ENCODE results near the gene IMMP2L. TPM values are rescaled to one million over a fixed set of nuclear protein-coding genes. Genes with fewer than 3 reads are reported as not detected.

IMMP2L gene
- total and polyA plus RNA-seq, 2 donors (not counting 3 experiments of a cell fraction or from before 2014, with no cell fraction given): 9.9 to 11.8 TPM

GRCh38 chr7:110620110-110620735 lies 942.1 kb downstream of the IMMP2L start:
- H4K20me1 ChIP-seq (replicated peaks; ENCODE audit: control insufficient read depth, extremely low read depth, insufficient read depth, low read length): no peaks in the 10 kb centered on the region
- no peaks in the 10 kb centered on the region for H3K4me1 ChIP-seq (ENCODE audit: control insufficient read depth, extremely low read depth, insufficient read depth, low read length)
- no peaks in the 10 kb centered on the region for H3K27me3 ChIP-seq (ENCODE audit: control insufficient read depth in 2 of 2, insufficient read depth in 2 of 2, low read length in 2 of 2)
- no peak for DNase-seq (ENCODE audit: low read depth, low spot score)
- POLR2A ChIA-PET: no interaction called here
- intact Hi-C loops (cut with micrococcal nuclease) (no loop called here), dilution Hi-C loops (cut with MboI; ENCODE audit: extremely low pct_ligation_motif_present, low sequenced_read_pairs) (no loop called here)
- CTCF ChIA-PET: no interaction called here
- no peak overlapping the region for H3K4me2 ChIP-seq (ENCODE audit: insufficient read depth, low read length)
- no peak overlapping the region for H3K9ac ChIP-seq (replicated peaks; ENCODE audit: extremely low read depth, insufficient read depth, low read length)
- H3K27ac ChIP-seq (ENCODE audit: insufficient read depth, low read depth, low read length): no peak overlapping the region
- H3K9me3 ChIP-seq (replicated peaks; ENCODE audit: control insufficient read depth, insufficient read depth, low read length): no peaks in the 10 kb centered on the region
- no peaks in the 10 kb centered on the region for H3K79me2 ChIP-seq (ENCODE audit: control insufficient read depth, insufficient read depth, low read length)
- TF ChIP-seq JUN (IDR thresholded peaks at IDR 0.05; ENCODE audit: borderline replicate concordance, insufficient read depth, insufficient read length, low read depth): no peak
- no peak for TF ChIP-seq FOS (IDR thresholded peaks at IDR 0.05; ENCODE audit: borderline replicate concordance, insufficient read depth, low read length)
- TF ChIP-seq POLR2AphosphoS5 (IDR thresholded peaks at IDR 0.05; ENCODE audit: insufficient read depth, low read depth, low read length): no peak
- no peak for TF ChIP-seq GATA2 (IDR thresholded peaks at IDR 0.05; ENCODE audit: insufficient read depth, insufficient read length, low read depth, low read length)
- TF ChIP-seq MYC (IDR thresholded peaks at IDR 0.05; ENCODE audit: low read depth, low read length): no peak
- TF ChIP-seq, protein P1, sequence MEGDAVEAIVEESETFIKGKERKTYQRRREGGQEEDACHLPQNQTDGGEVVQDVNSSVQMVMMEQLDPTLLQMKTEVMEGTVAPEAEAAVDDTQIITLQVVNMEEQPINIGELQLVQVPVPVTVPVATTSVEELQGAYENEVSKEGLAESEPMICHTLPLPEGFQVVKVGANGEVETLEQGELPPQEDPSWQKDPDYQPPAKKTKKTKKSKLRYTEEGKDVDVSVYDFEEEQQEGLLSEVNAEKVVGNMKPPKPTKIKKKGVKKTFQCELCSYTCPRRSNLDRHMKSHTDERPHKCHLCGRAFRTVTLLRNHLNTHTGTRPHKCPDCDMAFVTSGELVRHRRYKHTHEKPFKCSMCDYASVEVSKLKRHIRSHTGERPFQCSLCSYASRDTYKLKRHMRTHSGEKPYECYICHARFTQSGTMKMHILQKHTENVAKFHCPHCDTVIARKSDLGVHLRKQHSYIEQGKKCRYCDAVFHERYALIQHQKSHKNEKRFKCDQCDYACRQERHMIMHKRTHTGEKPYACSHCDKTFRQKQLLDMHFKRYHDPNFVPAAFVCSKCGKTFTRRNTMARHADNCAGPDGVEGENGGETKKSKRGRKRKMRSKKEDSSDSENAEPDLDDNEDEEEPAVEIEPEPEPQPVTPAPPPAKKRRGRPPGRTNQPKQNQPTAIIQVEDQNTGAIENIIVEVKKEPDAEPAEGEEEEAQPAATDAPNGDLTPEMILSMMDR (IDR thresholded peaks at IDR 0.05; ENCODE audit: extremely low read depth in 1 of 2, insufficient read depth in 1 of 2, low read depth in 1 of 2, low read length in 2 of 2): no peak
- no peak for TF ChIP-seq POLR2A (IDR thresholded peaks at IDR 0.05; ENCODE audit: low read depth, low read length)
- no peak for TF ChIP-seq EZH2 (IDR thresholded peaks at IDR 0.05; ENCODE audit: borderline replicate concordance, low read depth, low read length, severe bottlenecking)
- TF ChIP-seq, protein P2, sequence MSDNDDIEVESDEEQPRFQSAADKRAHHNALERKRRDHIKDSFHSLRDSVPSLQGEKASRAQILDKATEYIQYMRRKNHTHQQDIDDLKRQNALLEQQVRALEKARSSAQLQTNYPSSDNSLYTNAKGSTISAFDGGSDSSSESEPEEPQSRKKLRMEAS (IDR thresholded peaks at IDR 0.05; ENCODE audit: insufficient read depth, insufficient read length): no peak
- no peak overlapping the region for H3K4me3 ChIP-seq (replicated peaks in 1 of 3; ENCODE audit: insufficient read depth in 1 of 3, low read depth in 1 of 3, low read length in 3 of 3)
- H3K36me3 ChIP-seq (ENCODE audit: control insufficient read depth in 2 of 2, extremely low read depth in 1 of 2, insufficient read depth in 2 of 2, low read length in 2 of 2): no peaks in the 10 kb centered on the region
- FAIRE-seq: no peak
- H2AFZ ChIP-seq (ENCODE audit: low read depth, low read length): no peak overlapping the region
- no peaks in the 10 kb centered on the region for H3K9me1 ChIP-seq (replicated peaks; ENCODE audit: control insufficient read depth, extremely low read depth, insufficient read depth, low read length)
- no TSS peak for BruUV-seq (replicated peaks)

Small RNAs within 50 kb of the gene (small RNA-seq; reads per million reads assigned to genes)
- gene AC003989.2 (ENCODE audit: insufficient read depth, insufficient read length, low read depth, low replicate concordance): not detected
